ENCODE results near the gene VEPH1. TPM values are rescaled to one million over a fixed set of nuclear protein-coding genes. Genes with fewer than 3 reads are reported as not detected.

Gene VEPH1
- total and polyA plus RNA-seq, 9 of the 15 experiments (the other 6 are each of a cell fraction or from before 2014, with no cell fraction given) = 4.5 to 15.6 (median 5.8) TPM

DNA sequence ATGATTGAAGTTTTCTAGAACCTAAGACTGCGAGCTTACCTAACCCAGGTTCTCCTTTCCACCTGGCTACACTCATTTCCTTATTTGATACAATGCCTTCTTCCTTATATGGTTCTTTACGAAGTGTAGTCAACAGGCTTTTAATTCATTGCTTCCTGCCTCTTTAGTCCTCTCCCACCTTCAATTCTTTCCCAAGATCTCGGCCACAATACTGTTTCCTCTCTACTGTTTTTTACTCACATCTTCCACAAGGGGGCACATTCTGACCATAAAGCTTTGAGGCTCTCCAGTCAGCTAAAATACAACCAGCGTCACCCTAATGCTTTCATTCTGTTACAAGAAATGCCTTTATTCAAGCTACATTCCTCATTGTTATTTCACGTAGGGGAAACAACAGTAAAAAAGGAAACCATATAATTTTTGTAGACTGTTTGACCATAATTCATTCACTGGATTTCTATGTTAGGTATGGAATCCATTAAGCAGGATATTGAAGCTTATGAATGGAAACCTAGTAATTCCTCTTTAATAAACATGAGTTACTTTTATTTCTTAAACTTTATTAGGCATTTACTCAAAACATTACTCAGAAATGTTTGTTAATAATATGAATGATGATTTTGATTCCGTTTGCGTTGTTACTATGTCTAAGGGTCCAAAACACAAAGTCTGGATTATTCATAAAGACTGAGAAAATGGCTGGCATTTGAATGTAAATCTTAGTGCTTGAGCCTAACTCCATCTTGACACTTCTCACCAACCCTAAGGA, 29.5 kb upstream of the VEPH1 start:
- ATAC-seq (peak; percentile 87), DNase-seq (ENCODE audit: extremely low read depth in 1 of 4, low spot score in 3 of 4) (peak; percentile 54 to 85 (median 63)), FAIRE-seq (peak; percentile 69)
- H3K4me1 ChIP-seq (replicated peaks in 1 of 2; ENCODE audit: control insufficient read depth in 2 of 2, insufficient read depth in 2 of 2, low read length in 2 of 2) = peaks cover 0 to 55% of the 10 kb centered on the region in 2 experiments; a peak in 4 of 5 replicates
- H3K4me2 ChIP-seq (ENCODE audit: insufficient read depth, low read length) = peak overlapping the region; percentile 39
- H3K9me1 ChIP-seq (ENCODE audit: control insufficient read depth, insufficient read depth, low read length) = no peaks in the 10 kb centered on the region
- peak overlapping the region; percentile 61 for H3K27ac ChIP-seq (ENCODE audit: extremely low read depth, low read depth, low read length)
- H3K79me2 ChIP-seq (ENCODE audit: control insufficient read depth, insufficient read depth, low read length) = no peaks in the 10 kb centered on the region
- H3K9ac ChIP-seq (ENCODE audit: insufficient read depth in 1 of 2, low read depth in 2 of 2, low read length in 2 of 2) = peak overlapping the region in 1 of 2 experiments; percentile 17; a peak in 2 of 4 replicates
- peak overlapping the region; percentile 91 for H2AFZ ChIP-seq (ENCODE audit: low read depth, low read length)
- in situ Hi-C loops (cut with MboI) = no loop called here
- intact Hi-C loops (cut with micrococcal nuclease) = loop anchor here (1.0 to 10.0 kb wide), 3 partner anchors 40 to 1262 kb away; no protein-coding TSS in a partner anchor
- no peaks in the 10 kb centered on the region for H3K27me3 ChIP-seq (ENCODE audit: control insufficient read depth in 2 of 2, insufficient read depth in 2 of 2, low read length in 2 of 2)
- ChIA-PET POLR2A (interaction anchor here (0.7 to 2.4 kb wide), 8 partner anchors 9 to 526 kb away, joined by 3 to 15 read pairs (median 4); no protein-coding TSS in a partner anchor), CTCF (ENCODE audit: low intra/inter-chr PET ratio) (interaction anchor here (0.6 to 4.7 kb wide), 3 partner anchors 30 to 902 kb away, joined by 3 to 21 read pairs (median 5); no protein-coding TSS in a partner anchor)
- 18% methylated on average over 7 of the region's 7 CpGs for WGBS (ENCODE audit: insufficient coverage, low coverage, missing lambda C conversion rate)
- H4K20me1 ChIP-seq (replicated peaks; ENCODE audit: control insufficient read depth, insufficient read depth, low read length) = no peaks in the 10 kb centered on the region
- no peaks in the 10 kb centered on the region for H3K36me3 ChIP-seq (ENCODE audit: control insufficient read depth, insufficient read depth, low read length)
- H3K9me3 ChIP-seq (replicated peaks; ENCODE audit: control insufficient read depth, insufficient read depth, low read depth, low read length) = no peaks in the 10 kb centered on the region
- BruUV-seq (replicated peaks) = no TSS peak
- H3K4me3 ChIP-seq = no peak overlapping the region
- TF ChIP-seq MAFG (tag; conservative IDR thresholded peaks at IDR 0.05) = peak; percentile 72
- peak; percentile 67; the same call in 1 of the 2 replicates for TF ChIP-seq ETV1 (tag; conservative IDR thresholded peaks at IDR 0.05; ENCODE audit: low read depth)
- no peak for TF ChIP-seq ETV5 (CRISPR knock-in tag; IDR thresholded peaks at IDR 0.05; ENCODE audit: low read depth)
- TF ChIP-seq SMAD3 (CRISPR knock-in tag; conservative IDR thresholded peaks at IDR 0.05) = no peak
- no peak for TF ChIP-seq HIVEP1 (CRISPR knock-in tag; IDR thresholded peaks at IDR 0.05)
- no peak for TF ChIP-seq ZFP91 (CRISPR knock-in tag; IDR thresholded peaks at IDR 0.05)
- no peak for TF ChIP-seq POLR2A (conservative IDR thresholded peaks at IDR 0.05)
- peak; percentile 89 for TF ChIP-seq BRD9 (IDR thresholded peaks at IDR 0.05; ENCODE audit: low read depth, partially characterized antibody)
- 0 out of 2 replicates have a peak, but pooled peaks have one; percentile 30 for TF ChIP-seq CEBPB (tag; IDR thresholded peaks at IDR 0.05)
- TF ChIP-seq EZH2 (IDR thresholded peaks at IDR 0.05; ENCODE audit: borderline replicate concordance, low read depth, low read length) = no peak
- TF ChIP-seq ZNF436 (CRISPR knock-in tag; IDR thresholded peaks at IDR 0.05) = no peak
- TF ChIP-seq, protein P1, sequence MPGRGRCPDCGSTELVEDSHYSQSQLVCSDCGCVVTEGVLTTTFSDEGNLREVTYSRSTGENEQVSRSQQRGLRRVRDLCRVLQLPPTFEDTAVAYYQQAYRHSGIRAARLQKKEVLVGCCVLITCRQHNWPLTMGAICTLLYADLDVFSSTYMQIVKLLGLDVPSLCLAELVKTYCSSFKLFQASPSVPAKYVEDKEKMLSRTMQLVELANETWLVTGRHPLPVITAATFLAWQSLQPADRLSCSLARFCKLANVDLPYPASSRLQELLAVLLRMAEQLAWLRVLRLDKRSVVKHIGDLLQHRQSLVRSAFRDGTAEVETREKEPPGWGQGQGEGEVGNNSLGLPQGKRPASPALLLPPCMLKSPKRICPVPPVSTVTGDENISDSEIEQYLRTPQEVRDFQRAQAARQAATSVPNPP (IDR thresholded peaks at IDR 0.05; ENCODE audit: borderline replicate concordance, insufficient read depth, insufficient read length) = no peak
